ENCODE data around the gene ITPR2.

- TF ChIP-seq CTCF (IDR thresholded peaks at IDR 0.05) = no peak
- TF ChIP-seq POLR2AphosphoS2 (conservative IDR thresholded peaks at IDR 0.05; ENCODE audit: low read length) = no peak
- TF ChIP-seq CEBPB (IDR thresholded peaks at IDR 0.05) = no peak
- TF ChIP-seq MAZ (IDR thresholded peaks at IDR 0.05; ENCODE audit: borderline replicate concordance, low read depth, low read length) = no peak
- TF ChIP-seq POLR2A (IDR thresholded peaks at IDR 0.05; ENCODE audit: low read length) = no peak
- TF ChIP-seq MAX (IDR thresholded peaks at IDR 0.05) = no peak
- no peak for TF ChIP-seq CBX2 (IDR thresholded peaks at IDR 0.05; ENCODE audit: borderline replicate concordance, low read depth)
- no peak for TF ChIP-seq KDM1A (IDR thresholded peaks at IDR 0.05; ENCODE audit: low read depth)
- TF ChIP-seq HES2 (IDR thresholded peaks at IDR 0.05) = no peak
- TF ChIP-seq EP300 (IDR thresholded peaks at IDR 0.05) = no peak
- TF ChIP-seq, protein P1, sequence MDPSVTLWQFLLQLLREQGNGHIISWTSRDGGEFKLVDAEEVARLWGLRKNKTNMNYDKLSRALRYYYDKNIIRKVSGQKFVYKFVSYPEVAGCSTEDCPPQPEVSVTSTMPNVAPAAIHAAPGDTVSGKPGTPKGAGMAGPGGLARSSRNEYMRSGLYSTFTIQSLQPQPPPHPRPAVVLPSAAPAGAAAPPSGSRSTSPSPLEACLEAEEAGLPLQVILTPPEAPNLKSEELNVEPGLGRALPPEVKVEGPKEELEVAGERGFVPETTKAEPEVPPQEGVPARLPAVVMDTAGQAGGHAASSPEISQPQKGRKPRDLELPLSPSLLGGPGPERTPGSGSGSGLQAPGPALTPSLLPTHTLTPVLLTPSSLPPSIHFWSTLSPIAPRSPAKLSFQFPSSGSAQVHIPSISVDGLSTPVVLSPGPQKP (IDR thresholded peaks at IDR 0.05; ENCODE audit: low read depth, low read length) = no peak
- no peak for TF ChIP-seq RCOR1 (IDR thresholded peaks at IDR 0.05; ENCODE audit: low read depth, low read length)
These were observed 37.0 kb upstream of the ITPR2 start for GRCh38 chr12:26869908-26870459.

Data from A549 (cell line).